WERI-Rb-1 (cell line): ENCODE data around the gene ZSWIM6.
"Not testable (repeated sequence)": the region's sequence is repeated elsewhere in the genome, so short reads cannot be mapped to it uniquely, and the experiment has no call there.

Source experiments
- DNase-seq: peaks from one replicate; pipeline ENCODE4 v3.0.0-alpha.2; 2020
- H3K27ac ChIP-seq: fragments of 250-450 bp; sonication (Bioruptor Pico); 2 replicates; pipeline ENCODE4 v1.5.1; 2020; ENCODE audit warnings: mild to moderate bottlenecking, moderate library complexity
- H3K27me3 ChIP-seq: fragments of 250-450 bp; sonication (Bioruptor Pico); 2 replicates; pipeline ENCODE4 v1.5.1; 2021; ENCODE audit warnings: mild to moderate bottlenecking, low read depth, moderate library complexity; ENCODE audit not compliant: insufficient read depth, severe bottlenecking
- H3K36me3 ChIP-seq: fragments of 250-450 bp; sonication (Bioruptor Pico); 2 replicates; pipeline ENCODE4 v1.5.1; 2020; ENCODE audit warnings: mild to moderate bottlenecking, moderate library complexity
- H3K4me3 ChIP-seq: 2 replicates; pipeline ENCODE4 v1.5.1; 2011; ENCODE audit warnings: low read depth, mild to moderate bottlenecking, control low read depth, low read length
- H3K9me3 ChIP-seq: fragments of 250-450 bp; sonication (Bioruptor Pico); 2 replicates; pipeline ENCODE4 v1.5.1; 2021; ENCODE audit warnings: mild to moderate bottlenecking, moderate library complexity; ENCODE audit not compliant: severe bottlenecking
- TF ChIP-seq, protein P1 (sequence below): IDR thresholded peaks from 2 replicates; pipeline ENCODE4 v1.5.1; 2011; ENCODE audit warnings: low read depth, mild to moderate bottlenecking, control low read depth, inconsistent platforms, low read length

The ZSWIM6 gene

DNA sequence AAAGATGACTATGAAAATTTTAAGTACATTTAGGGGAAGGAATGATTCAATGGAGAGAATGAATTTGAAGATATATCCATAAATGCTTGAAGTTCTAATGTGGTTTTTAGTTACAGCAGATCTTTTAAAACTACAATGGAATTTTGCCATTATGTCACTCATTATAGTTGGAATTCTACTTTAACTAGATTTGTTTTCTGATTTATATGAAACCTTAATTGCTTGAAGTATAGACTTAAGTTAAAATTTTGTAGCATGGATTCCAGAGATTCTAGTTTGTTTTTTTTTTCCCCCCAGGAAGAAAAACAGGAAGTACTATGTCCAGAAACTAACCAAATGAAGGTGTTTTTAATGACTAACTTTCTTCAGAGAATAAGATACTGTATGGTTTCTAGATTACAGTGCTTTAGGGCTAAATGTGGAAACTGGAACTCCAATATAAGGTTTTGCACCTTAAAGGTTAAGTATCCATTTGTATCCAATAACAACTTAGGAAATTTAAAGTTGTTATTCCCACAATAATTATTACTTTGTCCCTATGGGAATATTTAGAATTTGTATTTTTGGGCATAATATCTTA, 70.3 kb downstream of the ZSWIM6 start:
- Histone ChIP-seq H3K27me3 (no peaks in the 10 kb centered on the region), H3K36me3 (no peaks in the 10 kb centered on the region), H3K27ac (no peak overlapping the region), H3K4me3 (no peak overlapping the region), H3K9me3 (no peaks in the 10 kb centered on the region)
- no peak for DNase-seq
- TF ChIP-seq, protein P1, sequence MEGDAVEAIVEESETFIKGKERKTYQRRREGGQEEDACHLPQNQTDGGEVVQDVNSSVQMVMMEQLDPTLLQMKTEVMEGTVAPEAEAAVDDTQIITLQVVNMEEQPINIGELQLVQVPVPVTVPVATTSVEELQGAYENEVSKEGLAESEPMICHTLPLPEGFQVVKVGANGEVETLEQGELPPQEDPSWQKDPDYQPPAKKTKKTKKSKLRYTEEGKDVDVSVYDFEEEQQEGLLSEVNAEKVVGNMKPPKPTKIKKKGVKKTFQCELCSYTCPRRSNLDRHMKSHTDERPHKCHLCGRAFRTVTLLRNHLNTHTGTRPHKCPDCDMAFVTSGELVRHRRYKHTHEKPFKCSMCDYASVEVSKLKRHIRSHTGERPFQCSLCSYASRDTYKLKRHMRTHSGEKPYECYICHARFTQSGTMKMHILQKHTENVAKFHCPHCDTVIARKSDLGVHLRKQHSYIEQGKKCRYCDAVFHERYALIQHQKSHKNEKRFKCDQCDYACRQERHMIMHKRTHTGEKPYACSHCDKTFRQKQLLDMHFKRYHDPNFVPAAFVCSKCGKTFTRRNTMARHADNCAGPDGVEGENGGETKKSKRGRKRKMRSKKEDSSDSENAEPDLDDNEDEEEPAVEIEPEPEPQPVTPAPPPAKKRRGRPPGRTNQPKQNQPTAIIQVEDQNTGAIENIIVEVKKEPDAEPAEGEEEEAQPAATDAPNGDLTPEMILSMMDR: no peak

DNA sequence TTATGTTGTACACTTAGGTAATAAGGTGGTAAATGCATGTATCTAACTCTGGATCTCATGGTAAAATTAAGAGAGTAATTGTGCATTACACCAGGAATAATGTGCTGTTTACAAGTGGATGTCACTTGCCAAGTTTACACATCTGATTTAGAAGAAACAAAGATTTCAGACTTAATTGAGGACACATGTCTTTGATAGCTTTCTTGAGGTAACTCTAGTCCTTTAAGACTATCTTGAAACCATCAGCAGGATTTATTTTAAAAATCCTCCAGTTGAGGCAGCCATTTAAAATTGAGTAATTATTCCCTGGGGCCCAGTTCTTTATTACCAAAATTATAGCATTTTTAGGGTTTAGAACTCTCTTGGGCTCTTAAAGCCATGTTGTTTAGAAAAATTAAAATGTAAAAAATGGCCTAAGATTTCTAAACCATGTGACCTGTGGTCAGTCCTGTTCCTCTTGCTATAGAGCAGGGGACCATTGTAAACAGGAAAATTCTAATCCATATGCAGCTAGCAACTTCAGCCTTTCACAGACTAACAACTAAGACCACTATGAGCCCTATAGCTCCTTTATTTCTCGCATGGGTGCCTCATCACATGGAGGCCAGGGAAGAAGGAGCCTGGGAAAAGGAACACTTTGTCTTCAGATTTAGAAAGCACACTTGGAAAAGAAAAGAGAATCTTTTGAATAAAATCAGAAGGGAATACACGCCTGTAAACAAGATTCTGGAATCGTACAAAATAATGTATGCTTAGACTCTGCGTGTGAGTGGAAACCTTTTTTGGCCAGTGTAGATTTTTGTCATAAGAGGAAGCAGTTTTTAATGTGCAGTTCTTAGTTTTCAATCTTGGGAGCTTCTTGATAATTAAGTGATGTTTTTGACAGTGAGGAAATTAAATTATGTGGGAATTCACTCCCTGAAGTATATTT, 71.2 kb downstream of the ZSWIM6 start:
- no peaks in the 10 kb centered on the region for H3K36me3 ChIP-seq
- TF ChIP-seq, protein P1: no peak
- DNase-seq: no peak
- no peaks in the 10 kb centered on the region for H3K9me3 ChIP-seq
- H3K27me3 ChIP-seq: no peaks in the 10 kb centered on the region
- no peak overlapping the region for H3K4me3 ChIP-seq
- no peak overlapping the region for H3K27ac ChIP-seq

DNA sequence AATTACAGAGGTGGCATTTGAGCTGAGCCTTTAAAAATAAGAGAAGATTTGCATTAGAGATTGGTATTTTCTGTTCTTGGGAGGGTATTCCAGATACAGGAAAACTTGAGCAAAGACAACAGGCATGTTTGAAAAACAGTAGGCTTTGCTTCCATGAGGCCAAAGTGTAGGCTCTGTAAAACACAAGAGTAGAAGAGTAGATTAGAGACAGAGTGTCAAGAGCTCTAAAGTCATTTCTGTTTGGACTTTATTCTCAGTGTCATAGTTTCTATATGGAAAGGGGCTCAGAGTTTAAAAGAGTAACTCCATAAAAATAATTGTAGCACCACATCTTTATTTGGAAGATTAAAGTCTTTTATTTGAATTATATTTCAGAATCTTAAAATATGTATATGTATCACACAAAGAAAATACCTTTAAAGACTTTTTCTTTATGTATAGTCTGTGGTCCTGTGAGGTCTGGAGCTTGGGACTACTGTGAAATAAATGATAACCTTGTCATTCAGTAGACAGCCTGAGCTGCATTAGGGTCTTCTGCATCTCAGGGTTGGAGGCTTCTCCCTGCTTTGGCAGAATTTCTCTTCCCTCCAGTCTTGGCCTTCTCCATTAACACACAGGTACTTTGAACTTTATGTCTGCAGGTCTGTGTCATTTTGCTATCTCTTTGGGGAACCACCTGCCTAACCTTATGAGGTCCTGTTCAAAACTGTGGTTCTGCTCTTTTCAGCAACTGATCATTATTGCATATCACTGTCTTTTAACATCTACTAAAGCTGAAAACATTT, 73.6 kb downstream of the ZSWIM6 start:
- Histone ChIP-seq H3K9me3 (no peaks in the 10 kb centered on the region), H3K36me3 (no peaks in the 10 kb centered on the region), H3K27me3 (no peaks in the 10 kb centered on the region), H3K4me3 (no peak overlapping the region), H3K27ac (no peak overlapping the region)
- TF ChIP-seq, protein P1: no peak
- DNase-seq: no peak

DNA sequence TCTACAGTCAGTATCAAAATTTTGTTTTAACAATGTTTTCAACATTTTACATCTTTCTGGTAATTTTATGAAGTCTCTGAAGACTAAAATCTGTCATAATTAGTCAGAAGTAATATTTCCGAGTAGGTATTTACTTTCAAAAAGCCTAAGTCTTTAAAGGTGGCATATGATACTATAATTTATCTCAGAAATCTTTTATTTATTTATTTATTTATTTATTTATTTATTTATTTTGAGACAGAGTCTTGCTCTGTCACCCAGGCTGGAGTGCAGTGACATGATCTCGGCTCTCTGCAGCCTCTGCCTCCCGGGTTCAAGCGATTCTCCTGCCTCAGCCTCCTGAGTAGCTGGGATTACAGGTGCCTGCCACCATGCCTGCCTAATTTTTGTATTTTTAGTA, 74.4 kb downstream of the ZSWIM6 start:
- H3K4me3 ChIP-seq, H3K36me3 ChIP-seq, H3K9me3 ChIP-seq, DNase-seq, H3K27ac ChIP-seq, H3K27me3 ChIP-seq: not testable (repeated sequence)

DNA sequence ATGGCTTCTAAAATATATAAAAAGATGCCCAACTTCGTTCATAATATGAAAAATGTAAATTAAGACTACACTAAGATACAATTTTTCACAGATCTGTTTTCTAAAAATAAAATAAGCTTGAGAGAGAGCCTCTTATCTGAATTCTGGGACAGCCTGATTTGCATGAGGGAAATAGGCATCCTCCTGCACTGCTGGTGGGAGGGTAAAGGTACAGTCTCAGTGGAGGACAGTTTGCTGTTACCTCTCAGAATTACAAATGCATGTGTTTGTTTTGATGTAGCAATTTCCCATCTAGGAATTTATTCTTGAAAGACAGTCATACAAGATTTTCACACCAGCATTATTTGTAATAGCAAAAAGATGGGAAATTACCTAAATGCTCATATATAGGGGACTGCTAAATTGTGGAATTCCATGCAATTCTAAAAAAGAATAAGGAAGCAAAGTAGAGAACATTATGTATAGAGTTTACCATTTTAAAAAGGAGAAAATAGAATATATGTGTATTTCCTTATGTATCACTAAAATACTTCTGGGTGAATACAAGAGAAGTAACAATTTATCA, 75.7 kb downstream of the ZSWIM6 start:
- Histone ChIP-seq H3K36me3 (no peaks in the 10 kb centered on the region), H3K9me3 (no peaks in the 10 kb centered on the region), H3K4me3 (no peak overlapping the region), H3K27ac (no peak overlapping the region), H3K27me3 (no peaks in the 10 kb centered on the region)
- TF ChIP-seq, protein P1: no peak
- DNase-seq: no peak
